SU-DHL-6 (cell line): Measurements from ENCODE around the gene GINS2.

Experiments
- CTCF ChIP-seq: fragments of 200-600 bp; sonication (generic); IDR thresholded peaks from one replicate; pipeline ENCODE4 v1.5.1; 2017; ENCODE audit warnings: antibody characterized with exemption, mild to moderate bottlenecking, low read length, moderate library complexity; ENCODE audit not compliant: insufficient read depth, poor library complexity, severe bottlenecking
- EZH2phosphoT487 ChIP-seq: fragments of 200-600 bp; sonication (generic), shearing (Covaris generic); conservative IDR thresholded peaks from 2 replicates; pipeline ENCODE4 v1.6.1; 2018; ENCODE audit warnings: mild to moderate bottlenecking, antibody characterized with exemption, low read length, moderate library complexity, mixed read lengths

DNA sequence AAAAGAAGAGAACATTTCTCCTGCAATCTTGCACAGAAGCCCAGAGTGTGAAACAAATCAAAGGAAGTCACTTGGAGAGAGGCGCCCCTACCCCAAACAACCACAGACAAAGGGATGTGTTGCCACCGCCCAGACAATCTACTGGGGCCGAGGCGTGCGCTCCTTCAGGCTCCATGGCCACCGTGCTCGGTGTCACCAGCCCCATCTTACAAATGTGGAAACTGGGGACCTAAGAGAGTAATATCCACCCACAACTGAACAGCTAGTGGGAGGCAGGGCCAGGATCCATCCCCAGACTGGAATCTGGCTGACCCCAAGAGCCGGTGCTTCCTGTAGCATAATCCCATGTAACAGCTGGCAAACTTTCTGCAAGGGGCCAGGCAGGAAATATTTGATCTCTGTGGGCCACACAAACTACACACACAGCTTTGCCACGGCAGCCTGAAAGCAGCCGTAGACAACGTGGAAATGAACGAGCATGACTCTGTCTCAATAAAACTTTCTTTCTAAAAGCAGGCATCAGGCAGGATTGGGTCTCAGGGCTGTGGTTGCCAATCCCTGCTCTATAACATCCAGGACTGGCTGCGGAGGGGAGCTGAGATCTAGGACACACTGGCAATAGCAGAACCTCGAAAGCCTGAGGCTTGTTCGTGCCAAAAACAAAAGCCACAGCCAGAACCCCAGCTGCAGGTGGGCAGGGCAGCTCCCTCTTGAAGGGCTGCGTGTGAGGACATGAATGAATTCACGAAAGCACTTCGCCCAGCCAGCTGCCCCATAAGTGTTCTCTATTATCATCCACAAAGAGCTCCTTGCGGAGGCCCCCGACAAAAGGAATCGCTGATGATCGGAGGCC lies 26.6 kb upstream of the GINS2 start:
- TF ChIP-seq CTCF (no peak), EZH2phosphoT487 (no peak)
